ENCODE data around the gene JAG1. TPM values are rescaled to one million over a fixed set of nuclear protein-coding genes. Genes with fewer than 3 reads are reported as not detected.
A peak's percentile ranks its signal among the peaks of the same experiment; 100 is the strongest.

Gene JAG1
- total RNA-seq, 1 donor from 2014 or later, result 278 TPM

- no peak overlapping the region for H2AFZ ChIP-seq (ENCODE audit: low read depth, low read length)
- no peaks in the 10 kb centered on the region for H3K9me3 Mint-ChIP-seq (ENCODE audit: unreplicated experiment)
- no peaks in the 10 kb centered on the region for H3K27me3 Mint-ChIP-seq (ENCODE audit: low read depth, unreplicated experiment)
- no peak for FAIRE-seq
- peak overlapping the region; percentile 67 for H3K27ac ChIP-seq (ENCODE audit: low read depth, low read length)
- H3K4me1 ChIP-seq (ENCODE audit: insufficient read depth, low read length), result peaks cover 53% of the 10 kb centered on the region
- H3K9me3 ChIP-seq (ENCODE audit: insufficient read depth, low read depth, low read length), result no peaks in the 10 kb centered on the region
- H4K20me1 ChIP-seq (ENCODE audit: insufficient read depth, low read length), result peaks cover 51% of the 10 kb centered on the region
- peak overlapping the region; percentile 69 for H3K4me2 ChIP-seq (ENCODE audit: low read length)
- H3K79me2 ChIP-seq (ENCODE audit: insufficient read depth, low read length), result peaks cover 98% of the 10 kb centered on the region
- H3K4me1 Mint-ChIP-seq (ENCODE audit: low read depth, unreplicated experiment), result peaks cover 60% of the 10 kb centered on the region
- TF ChIP-seq CTCF (IDR thresholded peaks at IDR 0.05; ENCODE audit: insufficient read depth, low read depth, low read length), result no peak
- no peak for TF ChIP-seq EZH2 (IDR thresholded peaks at IDR 0.05; ENCODE audit: insufficient read depth, low read length)
- H3K27ac Mint-ChIP-seq (ENCODE audit: unreplicated experiment), result peak overlapping the region; percentile 29
- peak overlapping the region; percentile 61 for H3K4me3 Mint-ChIP-seq (ENCODE audit: unreplicated experiment)
- no peak for DNase-seq (ENCODE audit: low read depth)
- peak overlapping the region; percentile 62 for H3K9ac ChIP-seq (ENCODE audit: low read length)
- peaks cover 41% of the 10 kb centered on the region for H3K36me3 Mint-ChIP-seq (ENCODE audit: low read depth, unreplicated experiment)
- no peaks in the 10 kb centered on the region for H3K27me3 ChIP-seq (ENCODE audit: insufficient read depth, low read length)
- H3K36me3 ChIP-seq (ENCODE audit: insufficient read depth, low read length), result peaks cover 25% of the 10 kb centered on the region
- no peak overlapping the region for H3K4me3 ChIP-seq (ENCODE audit: insufficient read depth, low read depth, low read length)
Measured at GRCh38 chr20:10666221-10667076, 7.3 kb downstream of the JAG1 start.

GRCh38 chr20:10665791-10666190 lies 8.0 kb downstream of the JAG1 start:
- peak overlapping the region; percentile 67 for H3K27ac ChIP-seq (ENCODE audit: low read depth, low read length)
- no peaks in the 10 kb centered on the region for H3K9me3 ChIP-seq (ENCODE audit: insufficient read depth, low read depth, low read length)
- H3K9me3 Mint-ChIP-seq (ENCODE audit: unreplicated experiment), result no peaks in the 10 kb centered on the region
- H3K27me3 Mint-ChIP-seq (ENCODE audit: low read depth, unreplicated experiment), result no peaks in the 10 kb centered on the region
- H3K36me3 ChIP-seq (ENCODE audit: insufficient read depth, low read length), result peaks cover 30% of the 10 kb centered on the region
- H3K9ac ChIP-seq (ENCODE audit: low read length), result peak overlapping the region; percentile 62
- FAIRE-seq (no peak), DNase-seq (ENCODE audit: low read depth) (no peak)
- H3K79me2 ChIP-seq (ENCODE audit: insufficient read depth, low read length), result peaks cover 98% of the 10 kb centered on the region
- no peak overlapping the region for H2AFZ ChIP-seq (ENCODE audit: low read depth, low read length)
- H3K4me1 ChIP-seq (ENCODE audit: insufficient read depth, low read length), result peaks cover 47% of the 10 kb centered on the region
- H3K4me3 Mint-ChIP-seq (ENCODE audit: unreplicated experiment), result peak overlapping the region; percentile 61
- peaks cover 52% of the 10 kb centered on the region for H4K20me1 ChIP-seq (ENCODE audit: insufficient read depth, low read length)
- peak overlapping the region; percentile 94 for H3K27ac Mint-ChIP-seq (ENCODE audit: unreplicated experiment)
- peaks cover 61% of the 10 kb centered on the region for H3K4me1 Mint-ChIP-seq (ENCODE audit: low read depth, unreplicated experiment)
- H3K4me2 ChIP-seq (ENCODE audit: low read length), result peak overlapping the region; percentile 69
- H3K4me3 ChIP-seq (ENCODE audit: insufficient read depth, low read depth, low read length), result no peak overlapping the region
- TF ChIP-seq EZH2 (IDR thresholded peaks at IDR 0.05; ENCODE audit: insufficient read depth, low read length) (no peak), CTCF (IDR thresholded peaks at IDR 0.05; ENCODE audit: insufficient read depth, low read depth, low read length) (no peak)
- H3K27me3 ChIP-seq (ENCODE audit: insufficient read depth, low read length), result no peaks in the 10 kb centered on the region
- peaks cover 38% of the 10 kb centered on the region for H3K36me3 Mint-ChIP-seq (ENCODE audit: low read depth, unreplicated experiment)

Data from astrocyte (in vitro differentiated cells and primary cell).